SJCRH30 (cell line): ENCODE results near the gene RNU1-1. TPM values are rescaled to one million over a fixed set of nuclear protein-coding genes. Genes with fewer than 3 reads are reported as not detected.

Source experiments
- total RNA-seq: library from RNA; depleted of rRNA; stranded (reverse); fragments of >200 nt; shearing (Covaris generic); gene quantifications from 2 replicates; pipeline ENCODE4 v1.2.3, GENCODE V29; 2014; rRNA removed

Gene RNU1-1
- total RNA-seq, 1 experiment from 2014 or later: under 0.01 TPM

Other genes with a start within 250 kb of the RNU1-1 start
- 21.3 and 26.5 TPM in 2 replicates for gene FBXO42, start 161.8 kb downstream of the RNU1-1 start, total RNA-seq
- 113 and 115 TPM in 2 replicates for gene SZRD1, start 147.0 kb downstream of the RNU1-1 start, total RNA-seq
- 0.05 TPM in 1 of 2 replicates, not detected in the other for gene SPATA21, start 76.9 kb downstream of the RNU1-1 start, total RNA-seq
- 44.0 and 45.7 TPM in 2 replicates for gene NECAP2, start 73.6 kb downstream of the RNU1-1 start, total RNA-seq
- gene NBPF1, start 99.3 kb upstream of the RNU1-1 start, total RNA-seq: 63.4 and 65.6 TPM in 2 replicates
- gene RNU1-3, start 152.7 kb upstream of the RNU1-1 start, total RNA-seq: under 0.01 TPM in 2 replicates
- under 0.01 TPM in 2 replicates for gene RNU1-4, start 226.2 kb upstream of the RNU1-1 start, total RNA-seq